ENCODE measurements around the gene EMX2.
"Not testable (repeated sequence)": the region's sequence is repeated elsewhere in the genome, so short reads cannot be mapped to it uniquely, and the experiment has no call there.

The EMX2 gene

DNA sequence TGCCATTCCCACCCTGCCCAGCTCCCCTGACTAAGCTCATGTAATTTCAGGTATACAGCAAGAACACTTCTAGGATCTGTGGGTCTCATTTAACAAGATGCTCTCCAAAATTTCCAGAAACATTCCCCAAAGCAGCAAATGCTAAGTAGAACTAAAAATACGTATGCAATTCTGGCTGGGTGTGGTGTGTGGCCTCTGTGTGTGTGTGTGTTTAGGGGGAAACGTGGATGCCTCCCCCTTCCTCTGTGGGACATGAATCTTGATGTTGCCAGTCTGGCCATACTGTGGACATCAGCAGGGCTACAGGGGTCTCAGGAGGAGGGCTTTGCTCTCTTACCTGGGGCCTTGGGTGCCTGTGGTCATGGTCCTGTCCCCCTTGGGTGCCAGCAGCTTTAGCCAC, 18.4 kb downstream of the EMX2 start:
- no peak for DNase-seq (ENCODE audit: low spot score)

DNA sequence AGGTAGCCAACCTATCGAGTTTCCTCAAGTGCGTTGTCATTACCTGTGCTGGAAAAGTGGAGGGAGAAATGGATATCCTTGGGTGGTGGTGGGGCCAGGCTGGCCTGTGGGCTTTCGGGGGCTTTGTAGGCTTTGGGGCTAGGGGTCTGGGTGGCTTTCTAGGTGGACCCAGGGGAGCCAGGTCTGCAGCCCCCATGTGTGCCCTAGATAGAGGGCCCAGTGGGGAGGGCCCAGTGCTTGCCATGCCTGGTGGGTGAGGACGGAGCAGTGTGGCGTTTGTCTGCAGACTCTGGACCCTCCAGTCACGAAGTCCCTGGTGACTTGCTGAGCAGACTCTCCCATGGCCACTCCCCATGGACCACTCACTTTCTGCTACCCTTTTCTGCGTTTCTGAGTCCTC, 19.7 kb downstream of the EMX2 start:
- DNase-seq (ENCODE audit: low spot score), result no peak

DNA sequence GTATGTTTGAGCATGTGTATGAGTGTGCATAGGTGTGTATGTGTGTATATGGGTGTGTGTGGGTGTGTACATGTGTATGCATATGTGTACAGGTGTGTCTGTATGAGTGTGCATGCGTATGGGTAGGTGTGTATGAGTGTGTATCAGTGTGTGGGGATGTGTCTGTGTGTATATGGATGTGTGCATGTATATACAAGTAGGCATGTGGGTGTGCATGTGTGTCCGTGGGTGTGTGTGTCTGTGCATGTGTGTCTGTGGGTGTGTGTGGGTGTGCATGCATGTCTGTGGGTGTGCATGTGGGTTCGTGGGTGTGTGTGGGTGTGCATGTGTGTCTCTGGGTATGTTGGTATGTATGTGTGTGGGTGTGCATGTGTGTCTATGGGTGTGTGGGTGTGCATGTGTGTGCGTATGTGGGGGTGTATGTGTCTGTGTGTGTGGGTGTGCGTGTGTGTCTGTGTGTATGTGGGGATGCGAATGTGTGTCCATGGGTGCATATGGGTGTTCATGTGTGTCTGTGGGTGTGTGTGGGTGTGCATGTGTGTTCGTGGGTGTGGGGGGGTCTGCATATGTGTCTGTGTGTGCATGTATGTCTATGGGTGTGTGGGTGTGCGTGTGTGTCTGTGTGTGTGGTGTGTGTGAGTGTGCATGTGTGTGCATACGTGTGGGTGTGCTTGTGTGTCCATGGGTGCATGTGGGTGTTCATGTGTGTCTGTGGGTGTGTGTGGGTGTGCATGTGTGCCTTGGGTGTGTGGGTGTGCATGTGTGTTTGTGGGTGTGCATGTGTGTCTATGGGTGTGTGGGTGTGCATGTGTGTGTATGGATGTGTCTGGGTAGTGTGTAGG, 20.6 kb downstream of the EMX2 start:
- no peak for DNase-seq (ENCODE audit: low spot score)

DNA sequence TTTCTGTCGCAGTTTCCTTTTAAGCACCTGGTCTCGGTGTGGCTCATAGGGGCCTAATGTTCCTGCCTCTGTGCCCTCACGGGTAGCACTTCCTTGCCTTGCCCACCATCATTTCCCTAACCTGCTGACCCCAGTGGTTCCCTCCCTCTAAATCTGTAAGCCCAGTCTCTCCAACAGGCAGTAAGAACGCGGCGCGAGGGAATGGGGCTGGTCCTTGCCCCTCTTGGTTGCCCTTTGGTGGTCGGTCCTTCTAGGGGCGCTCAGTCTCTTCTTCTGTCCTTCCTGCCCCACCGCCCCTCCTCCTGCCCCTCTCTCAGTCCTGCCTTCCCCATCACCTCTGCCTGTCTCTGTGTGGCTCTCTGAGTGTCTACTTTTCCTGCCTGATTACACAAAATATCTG, 21.2 kb downstream of the EMX2 start:
- no peak for DNase-seq (ENCODE audit: low spot score)

DNA sequence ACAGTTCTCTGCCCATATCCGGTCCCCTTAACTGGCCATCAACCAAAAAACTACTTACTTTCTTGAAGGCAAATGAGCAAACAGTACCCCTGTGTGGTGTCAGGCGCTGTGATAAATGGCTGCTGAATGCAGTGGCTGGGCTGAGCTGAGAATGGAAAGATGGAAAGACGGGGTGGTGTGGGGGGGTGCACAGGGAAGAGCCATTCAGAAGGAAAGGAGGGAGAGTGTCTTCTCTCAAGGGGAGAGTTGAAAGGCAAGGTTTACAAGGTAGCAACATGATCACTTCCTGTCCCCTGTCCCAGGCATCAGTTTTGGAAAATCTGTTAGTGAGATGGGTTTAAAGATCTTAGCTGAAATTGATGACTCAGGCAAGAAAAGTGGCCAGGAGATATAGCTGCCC, 22.5 kb downstream of the EMX2 start:
- DNase-seq (ENCODE audit: low spot score), result no peak

DNA sequence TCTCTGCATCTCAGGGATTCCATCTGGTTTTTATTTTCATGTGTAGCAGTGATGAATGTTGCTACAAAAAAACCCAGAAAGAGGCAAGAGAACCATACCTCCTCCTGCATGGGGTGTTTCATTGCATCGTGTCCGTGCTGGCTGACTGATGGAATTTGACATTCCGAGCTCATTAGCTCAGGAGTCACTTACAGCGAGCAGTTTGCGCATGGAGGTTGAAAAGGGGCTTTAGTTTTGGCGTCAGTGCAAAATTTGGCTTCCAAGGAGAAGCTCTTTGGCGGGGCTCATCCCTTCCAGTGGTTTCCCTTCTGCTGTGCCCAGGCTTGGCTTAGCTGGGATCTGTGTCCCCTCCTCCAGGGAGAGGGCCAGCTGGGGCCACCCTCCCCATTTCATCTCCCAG, 25.8 kb downstream of the EMX2 start:
- no peak for DNase-seq (ENCODE audit: low spot score)

DNA sequence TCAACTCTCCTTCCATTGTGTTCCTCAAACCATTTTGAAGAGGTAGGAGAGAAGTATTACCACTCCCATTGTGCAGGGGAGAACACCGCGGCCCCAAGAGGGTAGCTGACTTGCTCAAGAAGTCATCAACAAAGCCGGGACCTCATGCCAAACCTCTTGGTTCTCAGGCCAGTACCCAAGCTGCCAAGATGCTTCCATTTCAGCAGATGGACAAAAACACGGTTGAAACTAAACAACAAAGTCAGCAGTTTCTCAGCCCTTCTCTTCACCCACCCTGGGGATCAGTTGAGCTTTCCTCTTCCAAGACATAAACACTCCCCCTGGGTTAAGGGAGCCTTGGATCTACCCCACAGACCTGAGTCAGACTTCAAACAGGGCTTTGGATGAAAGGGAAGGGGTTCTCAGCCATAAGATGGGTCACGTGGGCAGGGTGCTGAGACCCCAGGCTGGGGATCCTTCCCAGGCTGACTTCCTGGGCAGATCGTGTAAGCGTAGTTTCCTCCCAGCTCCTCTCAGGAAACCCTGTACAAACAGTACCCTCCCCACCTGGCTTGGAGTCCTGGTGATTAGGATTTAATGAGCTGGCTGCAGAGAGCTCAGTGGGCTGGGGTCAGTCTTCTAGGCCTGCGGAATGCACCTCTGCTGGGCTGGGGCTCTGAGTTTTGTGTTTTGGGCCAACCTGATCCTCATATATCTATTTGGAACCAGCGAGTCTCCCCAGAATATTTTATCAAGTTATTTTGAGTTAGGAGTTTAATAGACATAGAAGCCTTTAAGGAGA, 27.3 kb downstream of the EMX2 start:
- no peak for DNase-seq (ENCODE audit: low spot score)

DNA sequence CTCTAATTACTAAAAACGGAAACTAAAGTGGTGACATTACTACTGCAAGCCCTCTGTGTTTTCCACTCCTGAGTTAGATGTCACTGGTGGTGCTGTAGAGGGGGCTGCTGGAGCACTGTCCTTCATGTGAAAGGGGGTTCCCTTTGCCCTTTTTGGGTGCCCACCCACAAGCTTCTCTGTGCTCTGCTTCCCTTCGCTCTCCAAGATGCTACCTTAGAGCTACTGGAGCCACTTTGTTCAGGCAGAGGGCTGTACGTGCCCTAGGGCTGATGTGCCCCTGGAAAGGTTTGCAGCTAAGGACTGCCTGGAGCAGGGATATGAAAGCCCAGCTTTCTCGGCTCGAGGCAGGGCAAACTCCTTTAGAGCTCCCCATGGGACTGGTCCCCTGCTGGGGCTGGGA, 28.3 kb downstream of the EMX2 start:
- DNase-seq (ENCODE audit: low spot score), result no peak

DNA sequence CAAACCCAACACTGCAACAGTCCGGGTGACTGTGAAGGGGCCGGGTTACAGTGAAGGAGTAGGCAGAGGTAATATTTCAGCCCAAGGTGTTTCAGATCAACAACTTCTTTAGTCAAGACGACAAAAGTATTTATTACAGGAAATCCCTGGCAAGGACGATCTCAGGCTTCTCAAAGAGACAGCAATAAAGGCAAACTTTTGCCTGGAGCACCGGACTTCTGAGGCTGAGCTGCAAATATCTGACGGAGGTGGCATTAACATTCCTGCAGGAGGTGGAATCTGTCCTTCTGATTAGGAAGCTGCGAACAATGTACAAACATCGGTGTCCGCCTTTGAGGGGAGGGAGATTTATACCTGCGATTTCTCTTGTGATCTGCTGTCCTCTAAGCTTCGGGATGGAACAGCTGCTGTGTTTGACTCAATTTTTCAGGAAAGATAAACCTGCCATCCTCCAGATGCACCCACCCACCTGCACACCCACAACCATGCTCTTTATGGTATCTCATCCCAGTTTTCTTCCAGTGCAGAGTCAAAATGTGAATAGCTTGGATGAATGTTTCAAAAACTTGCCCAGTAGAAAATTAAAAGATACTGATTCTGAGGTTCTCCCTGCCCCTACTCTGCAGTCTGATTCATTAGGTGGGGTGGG, 32.1 kb downstream of the EMX2 start:
- DNase-seq (ENCODE audit: low spot score), result no peak

DNA sequence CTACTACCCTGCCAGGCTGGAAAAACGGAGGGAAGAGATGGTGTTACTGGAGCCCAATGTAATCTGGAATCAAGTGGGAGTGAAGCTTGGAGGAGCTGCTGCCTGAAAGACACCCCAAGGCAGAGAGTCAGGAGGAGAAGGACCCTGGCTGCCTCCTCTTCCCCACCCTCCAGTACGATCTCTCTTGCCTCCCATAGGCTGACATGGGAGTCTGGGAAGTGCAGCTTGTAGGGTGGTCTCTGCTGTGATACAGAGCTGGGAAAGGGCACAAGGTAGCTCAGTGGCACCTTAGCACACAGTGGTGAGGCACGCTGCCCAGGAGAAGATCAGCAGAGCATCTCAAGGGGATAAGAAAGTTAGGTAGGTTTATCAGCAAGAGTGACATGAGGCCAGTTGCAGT, 35.9 kb downstream of the EMX2 start:
- no peak for DNase-seq (ENCODE audit: low spot score)

DNA sequence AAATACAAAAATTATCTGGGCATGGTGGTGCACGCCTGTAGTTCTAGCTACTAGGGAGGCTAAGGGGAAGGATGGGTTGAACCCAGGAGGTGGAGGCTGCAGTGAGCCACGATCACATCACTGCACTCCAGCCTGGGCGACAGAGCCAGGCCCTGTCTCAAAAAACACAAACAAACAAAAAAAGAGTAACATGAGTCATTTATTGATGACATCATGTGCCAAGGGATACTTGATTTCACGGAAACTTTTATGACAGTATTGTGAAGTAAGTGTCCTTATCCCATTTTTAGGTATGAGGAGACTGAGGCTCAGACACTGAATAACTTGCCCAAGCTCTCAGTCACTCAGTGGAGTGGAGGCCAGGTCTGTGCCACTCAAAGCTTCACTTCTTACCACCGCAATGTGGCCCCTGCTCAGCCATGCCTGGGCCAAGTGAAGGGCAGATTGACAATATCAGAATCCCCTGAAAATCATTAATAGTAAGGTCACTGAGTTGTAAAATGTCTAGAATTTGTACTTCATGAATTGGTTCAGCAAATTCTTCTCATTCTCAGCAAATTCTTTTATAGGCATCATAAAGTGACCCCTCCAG, 36.5 kb downstream of the EMX2 start:
- no peak for DNase-seq (ENCODE audit: low spot score)

DNA sequence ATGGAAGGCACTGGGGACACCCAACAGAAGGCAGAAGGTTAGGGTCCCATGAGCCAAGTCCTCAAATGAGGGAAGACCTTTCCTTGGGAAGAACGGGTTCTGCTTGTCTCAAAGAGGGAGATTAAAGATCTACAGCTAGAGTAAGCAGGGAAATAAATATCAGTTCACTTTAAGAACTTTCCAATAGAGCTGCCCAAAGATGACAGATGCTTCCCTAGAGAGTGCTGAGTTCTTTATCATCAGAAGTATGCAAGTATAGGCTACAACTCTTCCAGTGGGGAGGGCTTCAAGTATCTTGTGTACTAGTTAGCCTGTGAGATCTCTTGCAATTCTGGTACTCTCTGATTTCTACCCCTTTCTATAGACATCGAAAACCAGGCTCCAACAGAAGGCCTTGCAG, 39.4 kb downstream of the EMX2 start:
- DNase-seq (ENCODE audit: low spot score), result no peak

DNA sequence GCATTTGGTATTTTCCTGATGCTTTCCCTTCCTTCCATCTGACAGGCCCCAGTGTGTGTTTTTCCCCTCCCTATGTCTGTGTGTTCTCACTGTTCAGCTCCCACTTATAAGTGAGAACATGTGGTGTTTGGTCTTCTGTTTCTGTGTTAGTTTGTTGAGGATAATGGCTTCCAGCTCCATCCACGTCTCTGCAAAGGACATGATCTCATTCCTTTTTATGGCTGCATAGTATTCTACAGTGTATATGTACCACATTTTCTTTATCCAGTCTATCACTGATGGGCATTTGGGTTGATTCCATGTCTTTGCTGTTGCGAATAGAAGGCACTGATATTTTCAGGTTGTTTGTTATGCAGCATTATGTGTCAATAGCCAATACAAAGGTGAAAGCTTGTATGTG, 42.3 kb downstream of the EMX2 start:
- not testable (repeated sequence) for DNase-seq (ENCODE audit: low spot score)

DNA sequence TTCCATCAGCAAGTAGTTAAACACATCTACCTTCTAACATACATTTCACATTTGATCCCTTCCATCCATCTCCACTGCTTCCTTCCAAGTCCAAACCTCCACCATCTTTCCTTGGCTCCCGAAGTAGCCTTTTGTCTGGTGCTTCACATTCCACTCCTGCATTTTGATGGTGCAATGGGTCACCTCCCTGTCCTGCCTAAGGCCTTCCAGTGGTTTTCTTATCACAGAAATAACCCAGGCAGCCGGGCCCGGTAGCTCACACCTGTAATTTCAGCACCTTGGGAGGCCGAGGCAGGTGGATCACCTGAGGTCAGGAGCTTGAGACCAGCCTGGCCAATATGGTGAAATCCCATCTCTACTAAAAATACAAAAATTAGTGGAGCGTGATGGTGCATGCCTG, 44.5 kb downstream of the EMX2 start:
- no peak for DNase-seq (ENCODE audit: low spot score)

DNA sequence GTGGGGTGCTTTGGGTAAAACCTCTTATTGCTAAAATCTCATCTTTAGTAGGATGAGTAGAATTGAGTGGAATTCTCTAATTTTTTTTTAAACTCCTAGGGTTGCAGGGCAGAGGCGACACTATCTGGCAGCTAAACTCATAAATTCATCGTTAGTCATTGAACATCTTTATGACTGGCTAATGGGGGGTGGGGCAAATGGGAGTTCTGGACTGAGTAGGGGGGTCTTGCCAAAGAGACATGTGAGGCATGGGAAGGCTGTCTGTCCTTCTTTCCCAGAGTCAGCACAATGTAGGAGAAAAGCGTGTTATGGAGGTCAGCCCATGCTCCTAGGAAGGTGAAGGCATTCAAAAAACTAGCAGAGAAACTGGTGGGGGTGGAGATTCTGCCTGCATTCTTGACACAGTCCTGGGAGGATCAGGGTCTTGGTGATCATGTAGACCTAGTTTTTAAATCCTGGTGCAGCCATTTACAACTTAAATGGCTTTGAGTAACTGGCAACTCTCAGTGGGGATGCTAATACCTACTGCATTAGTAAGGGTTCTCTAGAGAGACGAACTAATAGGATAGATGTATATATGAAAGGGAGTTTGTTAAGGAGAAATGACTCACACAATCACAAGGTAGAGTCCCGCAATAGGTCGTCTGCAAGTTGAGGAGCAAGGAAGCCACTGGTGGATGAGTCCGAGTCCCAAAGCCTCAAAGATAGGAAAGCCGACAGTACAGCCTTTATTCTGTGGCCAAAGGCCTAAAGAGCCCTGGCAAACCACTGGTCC, 47.7 kb downstream of the EMX2 start:
- DNase-seq (ENCODE audit: low spot score), result no peak

DNA sequence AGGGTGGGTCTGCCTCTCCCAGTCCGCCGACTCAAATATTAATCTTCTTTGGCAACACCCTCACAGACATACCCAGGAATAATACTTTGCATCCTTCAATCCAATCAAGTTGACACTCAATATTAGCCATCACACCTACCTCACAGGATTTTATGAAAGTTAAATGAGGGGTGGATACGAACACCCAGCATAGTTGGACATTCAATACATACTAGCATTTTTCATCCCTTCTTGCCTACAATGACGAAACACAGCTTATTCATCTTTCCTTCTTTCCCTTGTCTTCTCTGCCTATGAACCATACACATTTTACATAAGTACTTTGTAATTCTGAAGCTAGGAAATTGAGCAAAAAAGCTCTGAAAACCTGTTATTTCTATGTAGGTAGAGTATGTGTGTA, 48.5 kb downstream of the EMX2 start:
- DNase-seq (ENCODE audit: low spot score), result no peak

DNA sequence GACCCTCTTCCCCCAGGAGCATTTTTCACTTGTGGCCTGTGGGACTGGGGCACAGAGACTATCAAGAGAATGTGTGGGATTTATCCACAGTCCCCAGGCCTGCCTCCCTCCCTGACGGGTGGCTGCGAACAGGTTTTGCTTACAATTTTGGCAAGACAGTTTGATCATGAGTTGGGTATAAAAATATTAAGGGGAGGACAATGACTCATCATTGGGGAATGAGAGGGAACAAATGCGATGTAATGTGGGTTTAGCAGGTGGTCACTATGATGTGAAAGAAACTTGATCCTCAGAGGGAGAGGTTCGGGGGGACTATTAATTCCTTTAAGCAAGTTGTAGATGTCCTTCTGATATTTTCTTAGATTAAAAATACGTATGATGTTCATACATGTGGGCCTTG, 52.2 kb downstream of the EMX2 start:
- DNase-seq (ENCODE audit: low spot score), result no peak

DNA sequence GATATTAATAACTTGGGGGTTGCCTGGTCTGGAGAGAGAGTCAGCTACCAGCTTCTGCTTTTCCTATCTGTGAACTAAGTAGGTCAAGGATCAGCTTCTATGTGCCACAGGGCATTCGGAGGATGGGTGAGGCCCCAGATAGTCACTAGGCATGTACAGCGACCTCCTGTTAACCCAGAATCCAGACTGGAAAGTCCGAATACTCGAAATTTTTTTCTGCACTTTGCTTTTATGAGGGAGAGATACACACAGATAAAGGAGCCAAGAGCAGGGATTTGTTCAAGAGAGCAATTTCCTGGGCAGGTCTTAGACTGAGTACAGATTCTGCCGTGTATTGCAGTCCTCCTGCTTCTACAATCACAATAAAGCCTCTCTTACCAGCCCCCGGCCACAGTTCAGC, 54.2 kb downstream of the EMX2 start:
- DNase-seq (ENCODE audit: low spot score), result no peak

DNA sequence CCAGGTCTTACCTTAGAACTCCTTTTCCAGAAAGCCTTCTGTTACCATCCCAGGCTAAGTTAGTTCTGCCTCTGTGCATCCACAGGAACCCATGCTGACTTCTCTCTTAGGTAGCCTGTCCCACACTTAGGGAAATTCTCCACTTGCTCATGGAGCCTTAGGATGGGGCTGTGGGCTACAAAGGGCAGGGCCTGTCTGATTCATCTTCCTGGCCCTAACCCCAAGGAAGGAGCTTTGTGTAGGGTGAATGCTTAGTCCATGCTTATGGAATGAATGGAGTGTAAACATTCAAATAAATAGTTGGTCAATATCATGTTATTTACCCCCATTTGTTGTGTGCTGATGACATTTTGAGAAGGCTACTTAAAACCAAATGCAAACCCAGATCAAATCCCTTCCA, 54.7 kb downstream of the EMX2 start:
- DNase-seq (ENCODE audit: low spot score), result no peak

Data from HuH-7 (cell line).